Skeletal muscle tissue (tissue), 4 donors: ENCODE measurements around the gene CHAMP1. TPM values are rescaled to one million over a fixed set of nuclear protein-coding genes. Genes with fewer than 3 reads are reported as not detected.

Experiments used
- H3K27ac ChIP-seq: one replicate; pipeline ENCODE4 v1.7.0; 2013; ENCODE audit warnings: mild to moderate bottlenecking, low read depth, low read length, inconsistent platforms
- H3K27me3 ChIP-seq, 3 donors: one replicate each; pipeline ENCODE4 v1.7.0; 2013; ENCODE audit warnings: low read length in 3 of 3; ENCODE audit not compliant: control insufficient read depth in 3 of 3, insufficient read depth in 3 of 3
- H3K36me3 ChIP-seq, 3 donors: one replicate each; pipeline ENCODE4 v1.7.0; 2013; ENCODE audit warnings: low read length in 3 of 3; ENCODE audit not compliant: control insufficient read depth in 3 of 3, insufficient read depth in 3 of 3
- H3K4me1 ChIP-seq, 3 donors: one replicate each; pipeline ENCODE4 v1.7.0; 2013; ENCODE audit warnings: low read length in 3 of 3, mild to moderate bottlenecking in 3 of 3; ENCODE audit not compliant: control insufficient read depth in 3 of 3, insufficient read depth in 3 of 3
- H3K4me3 ChIP-seq, 3 donors: one replicate each; pipeline ENCODE4 v1.7.0; 2013; ENCODE audit warnings: low read length in 3 of 3
- H3K9ac ChIP-seq, 3 donors: one replicate each; pipeline ENCODE4 v1.7.0; 2013; ENCODE audit warnings: low read length in 3 of 3, mild to moderate bottlenecking in 3 of 3, moderate library complexity in 2 of 3, low read depth in 1 of 3
- H3K9me3 ChIP-seq, 3 donors: one replicate each; pipeline ENCODE4 v1.7.0; 2013; ENCODE audit warnings: low read length in 3 of 3; ENCODE audit not compliant: control insufficient read depth in 3 of 3
- total RNA-seq: library from RNA; depleted of rRNA; stranded (reverse); fragments of >200 nt; gene quantifications from one replicate; pipeline ENCODE4 v1.2.3, GENCODE V29; 2014
- donor health status: Osteomylitis.

Gene CHAMP1
- total RNA-seq, 1 donor from 2014 or later: 5.2 TPM

GRCh38 chr13:114313061-114313860, 1.0 kb upstream of the CHAMP1 start:
- H3K4me3 ChIP-seq: peak overlapping the region; percentile 77 to 93 (median 81)
- no peaks in the 10 kb centered on the region for H3K27me3 ChIP-seq
- peak overlapping the region; percentile 89 for H3K27ac ChIP-seq
- H3K36me3 ChIP-seq: no peaks in the 10 kb centered on the region
- peak overlapping the region; percentile 86 to 93 (median 86) for H3K9ac ChIP-seq
- no peaks in the 10 kb centered on the region for H3K9me3 ChIP-seq
- H3K4me1 ChIP-seq: peaks cover 12 to 26% (median 18%) of the 10 kb centered on the region in 3 donors

GRCh38 chr13:114315074-114315785, 927 bp downstream of the CHAMP1 start:
- no peaks in the 10 kb centered on the region for H3K27me3 ChIP-seq
- H3K9ac ChIP-seq: peak overlapping the region; percentile 48 to 93 (median 86)
- peaks cover 20 to 32% (median 22%) of the 10 kb centered on the region in 3 donors for H3K4me1 ChIP-seq
- H3K9me3 ChIP-seq: no peaks in the 10 kb centered on the region
- peak overlapping the region; percentile 89 for H3K27ac ChIP-seq
- H3K4me3 ChIP-seq: peak overlapping the region; percentile 77 to 93 (median 81)
- H3K36me3 ChIP-seq: no peaks in the 10 kb centered on the region

- no peak overlapping the region for H3K27ac ChIP-seq
- H3K27me3 ChIP-seq: no peaks in the 10 kb centered on the region
- H3K36me3 ChIP-seq: peaks cover 9 to 17% (median 14%) of the 10 kb centered on the region in 3 donors
- H3K9ac ChIP-seq: no peak overlapping the region
- no peaks in the 10 kb centered on the region for H3K9me3 ChIP-seq
- no peak overlapping the region for H3K4me3 ChIP-seq
- peaks cover 21 to 27% (median 22%) of the 10 kb centered on the region in 3 donors for H3K4me1 ChIP-seq
Observed at GRCh38 chr13:114318624-114319023, 4.3 kb downstream of the CHAMP1 start.

- Histone ChIP-seq H3K4me1 (peaks cover 21 to 26% (median 22%) of the 10 kb centered on the region in 3 donors), H3K27ac (no peak overlapping the region), H3K9me3 (no peaks in the 10 kb centered on the region), H3K9ac (no peak overlapping the region), H3K36me3 (peaks cover 17 to 26% (median 22%) of the 10 kb centered on the region in 3 donors), H3K4me3 (no peak overlapping the region), H3K27me3 (no peaks in the 10 kb centered on the region)
Observed at GRCh38 chr13:114319441-114319913, 5.2 kb downstream of the CHAMP1 start.

GRCh38 chr13:114320065-114320464, 5.8 kb downstream of the CHAMP1 start:
- Histone ChIP-seq H3K27ac (no peak overlapping the region), H3K4me1 (peaks cover 19 to 23% (median 19%) of the 10 kb centered on the region in 3 donors), H3K9ac (no peak overlapping the region)

GRCh38 chr13:114321256-114321655, 7.0 kb downstream of the CHAMP1 start:
- H3K9ac ChIP-seq: no peak overlapping the region
- peaks cover 12 to 19% (median 13%) of the 10 kb centered on the region in 3 donors for H3K4me1 ChIP-seq
- no peak overlapping the region for H3K27ac ChIP-seq
- H3K36me3 ChIP-seq: peaks cover 25 to 42% (median 36%) of the 10 kb centered on the region in 3 donors
- H3K4me3 ChIP-seq: no peak overlapping the region
- no peaks in the 10 kb centered on the region for H3K9me3 ChIP-seq
- H3K27me3 ChIP-seq: no peaks in the 10 kb centered on the region

More at GRCh38 chr13:114320065-114320464, 5.8 kb downstream of the CHAMP1 start:
- no peak overlapping the region for H3K4me3 ChIP-seq
- H3K27me3 ChIP-seq: no peaks in the 10 kb centered on the region
- no peaks in the 10 kb centered on the region for H3K9me3 ChIP-seq
- H3K36me3 ChIP-seq: peaks cover 22 to 31% (median 28%) of the 10 kb centered on the region in 3 donors

GRCh38 chr13:114323349-114323748, 9.0 kb downstream of the CHAMP1 start:
- H3K9ac ChIP-seq: no peak overlapping the region
- no peak overlapping the region for H3K4me3 ChIP-seq
- no peaks in the 10 kb centered on the region for H3K9me3 ChIP-seq
- peaks cover 9 to 16% (median 13%) of the 10 kb centered on the region in 3 donors for H3K4me1 ChIP-seq
- no peak overlapping the region for H3K27ac ChIP-seq
- peaks cover 29 to 48% (median 41%) of the 10 kb centered on the region in 3 donors for H3K36me3 ChIP-seq
- H3K27me3 ChIP-seq: no peaks in the 10 kb centered on the region

GRCh38 chr13:114324334-114324733, 10.0 kb downstream of the CHAMP1 start:
- no peak overlapping the region for H3K4me3 ChIP-seq
- no peak overlapping the region for H3K27ac ChIP-seq
- H3K27me3 ChIP-seq: no peaks in the 10 kb centered on the region
- H3K36me3 ChIP-seq: peaks cover 29 to 48% (median 44%) of the 10 kb centered on the region in 3 donors
- H3K9ac ChIP-seq: no peak overlapping the region
- H3K9me3 ChIP-seq: no peaks in the 10 kb centered on the region
- H3K4me1 ChIP-seq: peaks cover 8 to 9% (median 8%) of the 10 kb centered on the region in 3 donors

- Histone ChIP-seq H3K4me1 (no peaks in the 10 kb centered on the region), H3K4me3 (no peak overlapping the region), H3K27ac (no peak overlapping the region), H3K36me3 (peaks cover 29 to 48% (median 44%) of the 10 kb centered on the region in 3 donors), H3K27me3 (no peaks in the 10 kb centered on the region), H3K9ac (no peak overlapping the region), H3K9me3 (no peaks in the 10 kb centered on the region)
Observed at GRCh38 chr13:114325729-114326128, 11.4 kb downstream of the CHAMP1 start.
